GM12892 (cell line): ENCODE measurements around the gene SLC35B4.

Source experiments
- POLR2A ChIP-seq: IDR thresholded peaks from 2 replicates; pipeline ENCODE4 v1.6.1; 2011; ENCODE audit warnings: low read depth, low read length, control low read depth
- POLR2AphosphoS5 ChIP-seq: IDR thresholded peaks from 2 replicates; pipeline ENCODE4 v1.6.1; 2011; ENCODE audit warnings: low read depth, low read length, control low read depth

DNA sequence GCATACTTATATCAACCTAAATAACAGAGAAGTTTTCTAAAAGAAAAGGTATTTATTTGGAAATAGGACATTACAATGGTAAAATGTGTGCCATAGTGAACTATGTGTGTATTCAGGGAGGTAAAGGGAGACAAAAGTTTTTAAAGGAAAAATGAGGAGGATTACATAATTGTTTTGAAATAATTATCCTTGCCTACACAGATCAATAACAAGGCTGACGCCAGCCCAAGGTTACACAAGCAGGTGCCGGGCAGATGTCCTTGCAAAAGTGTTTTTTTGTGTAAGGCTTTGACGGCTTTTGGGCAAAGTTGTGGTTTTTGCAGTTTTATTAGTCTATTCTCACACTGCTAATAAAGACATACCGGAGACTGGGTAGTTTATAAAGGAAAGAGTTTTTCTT, 22.7 kb upstream of the SLC35B4 start:
- TF ChIP-seq POLR2AphosphoS5 (no peak), POLR2A (no peak)
